Left lung (tissue), 10 donors: ENCODE measurements around the gene ASPHD2. TPM values are rescaled to one million over a fixed set of nuclear protein-coding genes. Genes with fewer than 3 reads are reported as not detected.

Source experiments
- ATAC-seq: fragments of 200-7000 bp; cut with Tn5 transposase; one replicate; pipeline ENCODE4 v1.9.1; 2020; ENCODE audit warnings: moderate library complexity
- DNase-seq, 4 donors: peaks; one replicate each; pipeline ENCODE4 v3.0.0-alpha.2; 2013 to 2020
- H3K27ac ChIP-seq, 2 donors: fragments of 200-600 bp; sonication (generic) in 1 of 2; one replicate each; pipeline versions ENCODE4 v1.5.0 to v1.8.0; 2020 to 2021
- H3K27me3 ChIP-seq, 2 donors: fragments of 200-600 bp; sonication (generic) in 1 of 2; one replicate each; pipeline versions ENCODE4 v1.5.0 to v1.8.0; 2020 to 2021
- H3K36me3 ChIP-seq, 2 donors: fragments of 200-600 bp; sonication (generic) in 1 of 2; one replicate each; pipeline versions ENCODE4 v1.5.0 to v1.8.0; 2020 to 2021
- H3K4me1 ChIP-seq, 2 donors: fragments of 200-600 bp; one replicate each; pipeline ENCODE4 v1.8.0; 2021
- H3K4me3 ChIP-seq, 2 donors: fragments of 200-600 bp; sonication (generic) in 1 of 2; one replicate each; pipeline versions ENCODE4 v1.5.0 to v1.8.0; 2020 to 2021; ENCODE audit warnings: mild to moderate bottlenecking in 1 of 2
- H3K9me3 ChIP-seq, 2 donors: fragments of 200-600 bp; sonication (generic) in 1 of 2; one replicate each; pipeline versions ENCODE4 v1.5.0 to v1.8.0; 2020 to 2021
- intact Hi-C, 2 donors: fragments of 100-400 bp; cut with DNase I; formaldehyde crosslinking; loops; one replicate each; pipeline versions ENCODE4 v1.11.2 to v1.14.2; 2022
- polyA plus RNA-seq, 6 donors: library from polyadenylated mRNA; unstranded; fragments of 120-200 nt; gene quantifications; one replicate each; pipeline ENCODE4 v1.2.1, GENCODE V29; 2013; ENCODE audit not compliant: insufficient read length in 6 of 6
- total RNA-seq, 2 donors: library from RNA; stranded (reverse); fragmentation: NEBNext Ultra II Directional; extraction: Animal tissue kit (Norgen Biotek cat#: 25700); gene quantifications; one replicate each; pipeline ENCODE4 v1.2.1, GENCODE V29; 2021
- TF ChIP-seq, protein P1 (sequence below), 2 donors: fragments of 200-600 bp; sonication (generic) in 1 of 2; IDR thresholded peaks; one replicate each; pipeline versions ENCODE4 v1.5.0 to v1.8.0; 2021; ENCODE audit warnings: antibody characterized with exemption in 2 of 2
- donor health status: DM: no; HTN: yes; CAD: no.
- donor health status: DM: no; HTN: no; CAD: no.

ASPHD2 gene
- total and polyA plus RNA-seq, 8 donors = 0.38 to 2.1 (median 0.60) TPM

DNA sequence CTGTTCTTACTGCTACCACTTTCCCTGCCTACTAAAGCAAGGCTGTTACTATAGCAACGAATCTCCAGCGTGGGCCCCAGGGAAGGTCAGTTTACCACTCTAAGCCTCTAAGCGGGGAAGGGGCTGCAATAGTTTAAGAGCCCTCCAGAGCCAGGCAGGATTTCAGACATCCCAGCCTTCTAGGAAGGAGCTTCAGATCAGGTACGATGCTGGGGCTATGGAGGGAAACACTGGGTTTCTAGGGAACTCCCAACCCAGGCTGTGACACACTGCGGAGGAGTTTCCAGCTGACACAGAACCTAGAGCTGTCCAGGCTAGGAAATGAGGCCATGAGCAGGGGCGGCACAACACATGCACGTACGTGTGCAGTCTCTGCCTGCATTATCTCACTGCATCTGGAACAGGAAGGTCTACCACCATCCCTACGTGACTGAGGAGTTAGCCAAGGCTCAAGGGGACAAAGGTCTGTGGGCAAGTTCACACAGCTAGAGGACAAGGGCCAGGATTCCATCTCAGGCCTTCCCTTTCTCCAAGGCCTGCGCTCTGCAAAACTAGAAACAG, 34.1 kb downstream of the ASPHD2 start:
- no peak for ATAC-seq
- DNase-seq = no peak

DNA sequence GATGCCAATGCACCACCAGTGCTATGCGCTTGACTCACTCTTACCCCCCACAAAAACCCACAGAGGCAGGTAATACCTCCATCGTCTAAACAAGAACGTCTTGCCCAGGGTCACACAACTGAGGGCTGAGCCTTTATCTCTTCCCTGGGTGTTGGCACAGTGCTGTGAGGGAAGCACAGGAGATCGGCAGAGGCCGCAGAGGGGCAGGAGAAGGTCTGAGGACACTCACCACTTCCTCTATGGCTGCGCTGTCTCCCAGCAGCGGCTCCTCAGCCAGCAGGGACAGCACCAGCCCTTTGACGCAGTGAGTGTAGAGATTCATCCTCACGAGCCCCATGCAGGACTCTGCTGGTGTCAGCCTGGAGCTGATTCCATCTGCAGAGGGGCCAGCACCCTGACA, 34.6 kb downstream of the ASPHD2 start:
- intact Hi-C loops = loop anchor here in 1 of 2 donors (10.0 kb wide), 1 partner anchor 69 kb away; no protein-coding TSS in a partner anchor

More for the DNA sequence above, 34.1 kb downstream of the ASPHD2 start:
- H3K27me3 ChIP-seq = no peaks in the 10 kb centered on the region
- H3K27ac ChIP-seq = no peak overlapping the region
- H3K36me3 ChIP-seq = peaks cover 0 to 84% of the 10 kb centered on the region in 2 donors
- intact Hi-C loops = loop anchor here in 1 of 2 donors (10.0 kb wide), 1 partner anchor 68 kb away; no protein-coding TSS in a partner anchor
- no peaks in the 10 kb centered on the region for H3K9me3 ChIP-seq
- TF ChIP-seq, protein P1, sequence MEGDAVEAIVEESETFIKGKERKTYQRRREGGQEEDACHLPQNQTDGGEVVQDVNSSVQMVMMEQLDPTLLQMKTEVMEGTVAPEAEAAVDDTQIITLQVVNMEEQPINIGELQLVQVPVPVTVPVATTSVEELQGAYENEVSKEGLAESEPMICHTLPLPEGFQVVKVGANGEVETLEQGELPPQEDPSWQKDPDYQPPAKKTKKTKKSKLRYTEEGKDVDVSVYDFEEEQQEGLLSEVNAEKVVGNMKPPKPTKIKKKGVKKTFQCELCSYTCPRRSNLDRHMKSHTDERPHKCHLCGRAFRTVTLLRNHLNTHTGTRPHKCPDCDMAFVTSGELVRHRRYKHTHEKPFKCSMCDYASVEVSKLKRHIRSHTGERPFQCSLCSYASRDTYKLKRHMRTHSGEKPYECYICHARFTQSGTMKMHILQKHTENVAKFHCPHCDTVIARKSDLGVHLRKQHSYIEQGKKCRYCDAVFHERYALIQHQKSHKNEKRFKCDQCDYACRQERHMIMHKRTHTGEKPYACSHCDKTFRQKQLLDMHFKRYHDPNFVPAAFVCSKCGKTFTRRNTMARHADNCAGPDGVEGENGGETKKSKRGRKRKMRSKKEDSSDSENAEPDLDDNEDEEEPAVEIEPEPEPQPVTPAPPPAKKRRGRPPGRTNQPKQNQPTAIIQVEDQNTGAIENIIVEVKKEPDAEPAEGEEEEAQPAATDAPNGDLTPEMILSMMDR (IDR thresholded peaks at IDR 0.05) = no peak
- no peaks in the 10 kb centered on the region for H3K4me1 ChIP-seq
- H3K4me3 ChIP-seq = no peak overlapping the region

DNA sequence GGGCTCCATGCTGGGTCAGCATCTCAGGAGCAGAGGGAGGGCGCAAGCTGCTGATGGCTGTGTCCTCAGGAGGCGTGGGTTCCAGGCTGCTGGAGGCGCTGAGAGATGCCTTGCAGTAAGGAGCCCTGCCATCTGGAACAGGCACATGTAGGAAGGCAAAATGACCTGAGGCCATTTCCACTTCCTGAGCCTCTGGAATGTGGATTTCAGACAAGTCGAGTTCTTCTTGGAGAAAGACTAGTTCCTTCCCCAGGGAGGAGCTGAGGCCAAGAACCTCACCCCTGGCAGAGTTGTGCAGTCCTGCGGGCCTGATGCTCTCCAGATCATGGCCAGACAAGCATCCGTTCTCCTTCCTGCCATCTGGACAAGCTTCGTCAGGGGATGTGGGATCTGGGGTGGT, 35.3 kb downstream of the ASPHD2 start:
- TF ChIP-seq, protein P1 (IDR thresholded peaks at IDR 0.05) = no peak
- no peaks in the 10 kb centered on the region for H3K27me3 ChIP-seq
- no peaks in the 10 kb centered on the region for H3K4me1 ChIP-seq
- H3K4me3 ChIP-seq = no peak overlapping the region
- H3K9me3 ChIP-seq = no peaks in the 10 kb centered on the region
- ATAC-seq (no peak), DNase-seq (no peak)
- intact Hi-C loops = loop anchor here in 1 of 2 donors (10.0 kb wide), 1 partner anchor 70 kb away; no protein-coding TSS in a partner anchor
- peaks cover 0 to 85% of the 10 kb centered on the region in 2 donors for H3K36me3 ChIP-seq
- H3K27ac ChIP-seq = no peak overlapping the region

More for the DNA sequence above, 34.6 kb downstream of the ASPHD2 start:
- no peak for DNase-seq
- peaks cover 0 to 84% of the 10 kb centered on the region in 2 donors for H3K36me3 ChIP-seq
- no peak overlapping the region for H3K27ac ChIP-seq
- TF ChIP-seq, protein P1 (IDR thresholded peaks at IDR 0.05) = no peak
- H3K9me3 ChIP-seq = no peaks in the 10 kb centered on the region
- no peaks in the 10 kb centered on the region for H3K27me3 ChIP-seq
- H3K4me1 ChIP-seq = no peaks in the 10 kb centered on the region
- ATAC-seq = no peak
- H3K4me3 ChIP-seq = no peak overlapping the region

DNA sequence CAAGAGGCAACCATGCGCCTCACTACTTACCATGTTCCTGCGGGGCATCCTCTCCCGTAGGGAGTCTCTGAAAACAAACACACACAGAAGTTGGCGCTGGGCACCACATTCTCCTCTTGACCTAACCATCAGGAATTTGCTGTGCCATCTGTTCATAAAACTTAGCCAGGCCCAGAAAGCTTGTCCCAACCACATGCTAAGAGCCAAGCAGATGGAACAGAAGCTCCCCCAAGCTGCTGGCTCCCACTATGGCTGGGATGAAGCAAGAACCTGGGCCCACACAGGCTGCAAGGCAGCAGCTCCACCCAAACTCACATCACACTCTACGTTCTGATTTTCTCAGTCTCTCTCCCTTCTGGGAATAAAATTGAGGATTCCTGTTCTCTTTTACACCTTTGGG, 37.1 kb downstream of the ASPHD2 start:
- peaks cover 0 to 96% of the 10 kb centered on the region in 2 donors for H3K36me3 ChIP-seq
- no peak overlapping the region for H3K27ac ChIP-seq
- H3K4me3 ChIP-seq = no peak overlapping the region
- ATAC-seq (no peak), DNase-seq (no peak)
- no peaks in the 10 kb centered on the region for H3K27me3 ChIP-seq
- H3K4me1 ChIP-seq = no peaks in the 10 kb centered on the region
- intact Hi-C loops = loop anchor here in 1 of 2 donors (10.0 kb wide), 1 partner anchor 71 kb away; no protein-coding TSS in a partner anchor
- TF ChIP-seq, protein P1 (IDR thresholded peaks at IDR 0.05) = no peak
- H3K9me3 ChIP-seq = no peaks in the 10 kb centered on the region

DNA sequence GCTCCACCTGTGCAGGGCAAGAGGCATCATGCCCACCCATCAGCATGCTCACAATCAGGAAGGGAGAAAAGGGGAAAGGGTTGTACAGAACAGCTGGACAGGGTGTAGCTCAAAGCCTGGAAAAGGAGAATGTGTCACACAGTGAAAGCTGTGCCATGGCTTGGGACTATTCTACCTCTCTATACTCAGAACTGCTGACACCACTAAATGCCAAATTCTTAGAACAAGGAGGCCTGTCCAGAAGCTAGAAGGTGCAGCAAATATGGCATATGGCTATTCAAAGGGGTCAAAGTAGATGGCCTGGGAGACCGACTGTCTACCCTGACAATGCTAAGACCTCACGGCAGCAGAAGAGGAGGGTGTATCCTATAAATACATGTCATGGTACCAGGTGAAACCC, 41.7 kb downstream of the ASPHD2 start:
- H3K9me3 ChIP-seq = no peaks in the 10 kb centered on the region
- H3K4me1 ChIP-seq = peaks cover 0 to 25% of the 10 kb centered on the region in 2 donors
- TF ChIP-seq, protein P1 (IDR thresholded peaks at IDR 0.05) = no peak
- H3K36me3 ChIP-seq = peaks cover 0 to 99% of the 10 kb centered on the region in 2 donors
- no peak for DNase-seq
- no peak overlapping the region for H3K27ac ChIP-seq
- no peak overlapping the region for H3K4me3 ChIP-seq
- ATAC-seq = no peak
- no peaks in the 10 kb centered on the region for H3K27me3 ChIP-seq
- intact Hi-C loops = no loop called here
